Brain microvascular endothelial cell (primary cell): ENCODE results near the gene IL11.

Experiments
- DNase-seq: peaks from one replicate; pipeline ENCODE4 v3.0.0-alpha.2; 2020
- H3K27ac ChIP-seq: fragments of 250-450 bp; sonication (Bioruptor Pico); 2 replicates; pipeline ENCODE4 v1.5.1; 2020; ENCODE audit warnings: mild to moderate bottlenecking, moderate library complexity
- H3K27me3 ChIP-seq: fragments of 250-450 bp; sonication (Bioruptor Pico); replicated peaks from 2 replicates; pipeline ENCODE4 v1.5.1; 2020; ENCODE audit warnings: mild to moderate bottlenecking
- H3K36me3 ChIP-seq: fragments of 250-450 bp; sonication (Bioruptor Pico); replicated peaks from 2 replicates; pipeline ENCODE4 v1.5.1; 2020; ENCODE audit warnings: mild to moderate bottlenecking
- H3K4me3 ChIP-seq: 2 replicates; pipeline ENCODE4 v1.5.1; 2011; ENCODE audit warnings: low read depth, mild to moderate bottlenecking, control low read depth, low read length, moderate library complexity
- in situ Hi-C: cut with HindIII; loops from 2 replicates; pipeline ENCODE4 v1.10.0; 2017; ENCODE audit warnings: low sequenced_read_pairs, low pct_ligation_motif_present
- TF ChIP-seq, protein P1 (sequence below): IDR thresholded peaks from 2 replicates; pipeline ENCODE4 v1.5.1; 2011; ENCODE audit warnings: low read depth, mild to moderate bottlenecking, moderate library complexity, low read length, control low read depth, inconsistent platforms; ENCODE audit errors: missing control alignments

The IL11 gene

DNA sequence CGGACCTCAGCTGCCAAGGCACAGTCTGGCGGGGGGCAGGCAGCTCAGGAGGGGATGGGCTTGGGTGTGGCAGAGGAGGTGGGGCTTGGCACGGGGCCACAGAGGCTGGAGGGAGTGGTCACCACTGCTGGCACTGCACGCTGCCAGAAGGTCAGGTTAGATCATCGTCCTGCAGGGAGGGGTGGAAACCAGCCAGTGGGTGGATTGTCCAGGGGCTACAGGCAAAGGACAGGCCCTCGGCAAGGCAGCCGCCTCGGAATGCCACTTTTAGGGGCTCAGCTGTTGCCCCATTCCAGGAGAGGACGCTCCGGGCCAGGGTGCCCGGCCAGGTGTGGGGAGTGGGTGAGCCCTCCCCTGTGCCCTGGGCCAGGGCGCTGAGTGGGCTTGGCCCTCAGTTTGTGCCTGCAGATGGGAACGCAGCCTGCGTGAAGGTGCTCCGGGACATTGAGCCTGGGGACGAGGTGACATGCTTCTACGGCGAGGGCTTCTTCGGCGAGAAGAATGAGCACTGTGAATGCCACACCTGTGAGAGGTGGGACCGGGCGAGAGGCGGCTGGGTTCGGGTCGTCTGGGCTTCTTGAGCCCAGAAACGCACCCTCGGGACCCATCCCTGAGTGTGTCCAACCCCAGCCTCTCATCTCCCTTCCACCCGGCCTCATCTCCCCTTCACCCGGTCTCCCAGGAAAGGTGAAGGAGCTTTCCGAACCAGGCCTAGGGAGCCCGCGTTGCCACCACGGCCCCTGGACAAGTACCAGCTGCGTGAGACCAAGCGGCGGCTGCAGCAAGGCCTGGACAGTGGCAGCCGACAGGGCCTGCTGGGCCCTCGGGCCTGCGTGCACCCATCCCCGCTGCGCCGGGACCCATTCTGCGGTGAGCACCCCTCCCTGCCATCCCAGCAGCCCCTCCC lies 24.2 kb downstream of the IL11 start:
- Histone ChIP-seq H3K4me3 (no peak overlapping the region), H3K27ac (no peak overlapping the region), H3K36me3 (no peaks in the 10 kb centered on the region), H3K27me3 (no peaks in the 10 kb centered on the region)
- DNase-seq: no peak
- in situ Hi-C loops: no loop called here
- TF ChIP-seq, protein P1, sequence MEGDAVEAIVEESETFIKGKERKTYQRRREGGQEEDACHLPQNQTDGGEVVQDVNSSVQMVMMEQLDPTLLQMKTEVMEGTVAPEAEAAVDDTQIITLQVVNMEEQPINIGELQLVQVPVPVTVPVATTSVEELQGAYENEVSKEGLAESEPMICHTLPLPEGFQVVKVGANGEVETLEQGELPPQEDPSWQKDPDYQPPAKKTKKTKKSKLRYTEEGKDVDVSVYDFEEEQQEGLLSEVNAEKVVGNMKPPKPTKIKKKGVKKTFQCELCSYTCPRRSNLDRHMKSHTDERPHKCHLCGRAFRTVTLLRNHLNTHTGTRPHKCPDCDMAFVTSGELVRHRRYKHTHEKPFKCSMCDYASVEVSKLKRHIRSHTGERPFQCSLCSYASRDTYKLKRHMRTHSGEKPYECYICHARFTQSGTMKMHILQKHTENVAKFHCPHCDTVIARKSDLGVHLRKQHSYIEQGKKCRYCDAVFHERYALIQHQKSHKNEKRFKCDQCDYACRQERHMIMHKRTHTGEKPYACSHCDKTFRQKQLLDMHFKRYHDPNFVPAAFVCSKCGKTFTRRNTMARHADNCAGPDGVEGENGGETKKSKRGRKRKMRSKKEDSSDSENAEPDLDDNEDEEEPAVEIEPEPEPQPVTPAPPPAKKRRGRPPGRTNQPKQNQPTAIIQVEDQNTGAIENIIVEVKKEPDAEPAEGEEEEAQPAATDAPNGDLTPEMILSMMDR: no peak

DNA sequence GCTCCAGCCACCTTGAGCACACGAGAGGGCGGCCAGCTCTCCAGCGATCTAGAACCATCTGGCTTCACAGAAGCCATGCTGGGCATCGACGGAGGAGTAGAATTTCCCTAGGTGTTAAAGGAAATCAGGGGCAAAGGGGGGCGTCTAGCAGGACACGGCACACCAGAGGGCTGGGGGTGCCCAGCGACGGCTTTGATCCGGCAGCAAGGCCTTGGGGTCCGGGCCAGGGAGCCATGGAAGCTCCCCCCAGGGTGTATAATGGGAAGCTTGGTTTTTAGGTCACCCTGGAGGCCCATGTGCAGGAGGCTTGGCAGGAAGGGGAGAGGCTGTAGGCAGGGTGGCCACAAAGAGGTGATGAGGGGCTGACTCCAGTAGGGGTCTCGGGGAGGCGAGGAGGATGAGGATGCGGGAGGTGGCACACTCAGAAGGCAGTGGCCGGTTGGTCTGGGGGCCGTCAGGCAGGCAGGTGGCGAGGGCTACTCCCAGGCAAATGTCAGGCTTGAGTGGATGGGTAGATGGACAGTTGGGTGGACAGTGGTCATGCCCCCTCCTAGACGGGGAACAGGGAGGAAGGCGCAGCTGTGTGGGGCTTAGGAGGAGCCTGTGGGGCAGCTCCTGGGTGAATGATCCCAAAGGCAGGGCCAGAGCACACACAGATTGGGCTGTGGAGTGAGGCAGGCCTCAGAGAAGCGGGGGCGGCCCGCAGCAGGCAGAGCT lies 25.0 kb downstream of the IL11 start:
- Histone ChIP-seq H3K36me3 (no peaks in the 10 kb centered on the region), H3K4me3 (no peak overlapping the region), H3K27ac (no peak overlapping the region), H3K27me3 (no peaks in the 10 kb centered on the region)
- TF ChIP-seq, protein P1: no peak
- DNase-seq: no peak
- in situ Hi-C loops: no loop called here

DNA sequence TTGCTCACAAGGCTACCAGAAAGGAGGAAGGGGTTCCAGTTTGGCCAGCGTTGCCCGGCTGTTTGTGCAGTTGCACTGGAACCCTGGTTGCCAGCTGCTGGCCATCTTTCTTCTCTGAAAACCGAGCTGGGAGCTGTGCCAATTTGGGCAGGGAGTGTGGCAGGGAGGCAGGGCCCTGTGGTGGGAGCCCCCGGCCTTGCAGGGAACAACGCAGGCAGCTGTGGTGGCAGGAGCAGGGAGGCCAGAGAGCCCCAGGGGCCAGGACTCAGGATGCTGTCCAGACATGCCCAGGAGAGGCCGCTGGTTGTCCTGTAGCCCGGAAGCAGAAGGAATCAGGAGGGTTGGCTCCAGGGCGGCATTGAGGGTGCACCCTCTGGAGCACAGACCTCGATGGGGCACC lies 25.8 kb downstream of the IL11 start:
- H3K27me3 ChIP-seq: no peaks in the 10 kb centered on the region
- no peak for DNase-seq
- H3K36me3 ChIP-seq: no peaks in the 10 kb centered on the region
- H3K4me3 ChIP-seq: no peak overlapping the region
- in situ Hi-C loops: no loop called here
- TF ChIP-seq, protein P1: peak; percentile 10
- H3K27ac ChIP-seq: no peak overlapping the region

DNA sequence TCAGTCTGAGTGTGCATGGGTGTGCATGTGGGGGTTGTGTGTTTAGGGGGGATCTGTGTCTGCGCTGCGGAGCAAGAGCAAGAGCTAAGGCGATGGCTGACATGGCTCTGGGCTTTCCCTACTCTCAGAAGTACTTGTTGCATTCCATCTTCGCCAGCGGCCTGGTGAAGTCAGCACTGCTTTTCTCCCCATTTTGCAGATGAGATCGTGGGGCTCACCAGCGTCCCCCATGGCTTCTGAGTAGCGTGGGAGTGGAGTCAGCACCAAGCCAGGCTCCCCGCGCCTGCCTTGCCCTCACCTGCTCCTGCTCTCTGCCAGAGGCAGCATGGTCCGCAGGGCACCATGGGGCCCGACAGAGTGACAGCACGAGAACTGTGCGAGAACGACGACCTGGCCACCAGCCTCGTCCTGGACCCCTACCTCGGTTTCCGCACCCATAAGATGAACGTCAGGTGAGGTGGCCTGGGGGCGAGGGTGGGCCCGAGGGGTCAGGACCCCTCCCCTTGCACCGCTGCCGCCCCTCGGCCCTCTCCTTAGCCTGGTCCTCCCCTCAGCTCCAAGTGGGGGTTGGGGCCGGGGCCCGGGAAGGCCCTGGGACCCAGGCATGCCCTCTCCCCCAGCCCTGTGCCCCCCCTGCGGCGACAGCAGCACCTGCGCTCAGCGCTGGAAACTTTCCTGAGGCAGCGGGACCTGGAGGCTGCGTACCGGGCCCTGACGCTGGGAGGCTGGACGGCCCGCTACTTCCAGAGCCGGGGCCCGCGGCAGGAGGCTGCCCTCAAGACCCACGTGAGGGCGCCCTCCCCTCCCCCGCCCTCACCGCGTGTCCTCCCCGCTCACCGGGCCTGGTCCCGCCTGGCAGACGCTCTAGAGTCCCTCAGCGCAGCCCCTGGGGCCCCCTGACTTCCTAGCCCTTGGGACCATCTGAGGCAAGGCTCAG lies 28.4 kb downstream of the IL11 start:
- TF ChIP-seq, protein P1: no peak
- DNase-seq: no peak
- Histone ChIP-seq H3K27me3 (no peaks in the 10 kb centered on the region), H3K27ac (no peak overlapping the region), H3K4me3 (no peak overlapping the region), H3K36me3 (no peaks in the 10 kb centered on the region)
- in situ Hi-C loops: no loop called here

DNA sequence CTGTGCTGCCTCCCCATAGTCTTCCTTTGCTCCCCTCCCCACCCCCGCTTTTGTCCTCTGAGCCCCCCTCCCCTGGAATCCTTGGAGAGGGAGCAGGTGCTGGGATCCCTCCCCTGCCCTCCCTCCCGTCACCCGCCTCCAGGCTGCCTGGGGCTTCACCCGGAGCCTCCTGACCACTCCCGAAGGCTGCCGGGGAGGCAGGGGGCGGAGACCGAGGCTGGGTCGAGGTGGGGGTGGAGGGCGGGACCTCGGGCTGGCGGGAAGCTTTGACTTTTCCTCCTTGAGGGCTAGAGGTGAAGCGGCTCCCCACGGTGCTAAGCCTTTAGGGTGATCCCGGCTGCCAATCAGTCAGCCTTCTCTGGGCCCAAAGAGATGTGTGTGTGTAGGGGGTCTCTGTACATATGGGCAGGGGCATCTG lies 29.1 kb downstream of the IL11 start:
- Histone ChIP-seq H3K27me3 (no peaks in the 10 kb centered on the region), H3K4me3 (peak overlapping the region; percentile 69), H3K27ac (no peak overlapping the region), H3K36me3 (no peaks in the 10 kb centered on the region)
- in situ Hi-C loops: no loop called here
- TF ChIP-seq, protein P1: no peak
- DNase-seq: peak; percentile 19
